Colonic mucosa (tissue), 4 donors: Measurements from ENCODE around the gene FGGY. TPM values are rescaled to one million over a fixed set of nuclear protein-coding genes. Genes with fewer than 3 reads are reported as not detected.
A peak's percentile ranks its signal among the peaks of the same experiment; 100 is the strongest.

Source experiments
- DNase-seq: peaks from one replicate; pipeline ENCODE4 v3.0.0-alpha.2; 2020
- H3K27ac ChIP-seq: fragments of 200-600 bp; one replicate; pipeline ENCODE4 v1.8.0; 2021
- H3K27me3 ChIP-seq: fragments of 200-600 bp; one replicate; pipeline ENCODE4 v1.8.0; 2021
- H3K36me3 ChIP-seq: fragments of 200-600 bp; one replicate; pipeline ENCODE4 v1.8.0; 2021
- H3K4me1 ChIP-seq: fragments of 200-600 bp; one replicate; pipeline ENCODE4 v1.8.0; 2021; ENCODE audit warnings: mild to moderate bottlenecking
- H3K4me3 ChIP-seq: fragments of 200-600 bp; one replicate; pipeline ENCODE4 v1.8.0; 2021
- H3K9ac ChIP-seq, 2 donors: one replicate each; pipeline ENCODE4 v1.7.0; 2013; ENCODE audit warnings: control low read depth in 2 of 2, low read depth in 2 of 2, low read length in 2 of 2
- H3K9me3 ChIP-seq: fragments of 200-600 bp; one replicate; pipeline ENCODE4 v1.8.0; 2021
- intact Hi-C: fragments of 100-400 bp; cut with DNase I; formaldehyde crosslinking; loops from one replicate; pipeline ENCODE4 v1.14.1; 2022
- total RNA-seq, 2 donors: library from RNA; stranded (reverse); fragmentation: NEBNext Ultra II Directional in 1 of 2; extraction: Animal tissue kit (Norgen Biotek cat#: 25700) in 1 of 2; gene quantifications; one replicate each; pipeline ENCODE4 v1.2.1, GENCODE V29; 2021
- TF ChIP-seq, protein P1 (sequence below): fragments of 200-600 bp; IDR thresholded peaks from one replicate; pipeline ENCODE4 v1.8.0; 2022; ENCODE audit warnings: antibody characterized with exemption, mild to moderate bottlenecking
- donor health status: healthy.
- donor health status: DM: no; HTN: no; CAD: no.
- donor health status: DM: no; HTN: no; CAD: no.

The FGGY gene
- total RNA-seq, 2 donors from 2014 or later: 12.5 to 19.5 TPM

GRCh38 chr1:59289570-59289969, 7.3 kb upstream of the FGGY start:
- intact Hi-C loops: loop anchor here (5.0 kb wide), 1 partner anchor 547 kb away; no protein-coding TSS in a partner anchor
- TF ChIP-seq, protein P1, sequence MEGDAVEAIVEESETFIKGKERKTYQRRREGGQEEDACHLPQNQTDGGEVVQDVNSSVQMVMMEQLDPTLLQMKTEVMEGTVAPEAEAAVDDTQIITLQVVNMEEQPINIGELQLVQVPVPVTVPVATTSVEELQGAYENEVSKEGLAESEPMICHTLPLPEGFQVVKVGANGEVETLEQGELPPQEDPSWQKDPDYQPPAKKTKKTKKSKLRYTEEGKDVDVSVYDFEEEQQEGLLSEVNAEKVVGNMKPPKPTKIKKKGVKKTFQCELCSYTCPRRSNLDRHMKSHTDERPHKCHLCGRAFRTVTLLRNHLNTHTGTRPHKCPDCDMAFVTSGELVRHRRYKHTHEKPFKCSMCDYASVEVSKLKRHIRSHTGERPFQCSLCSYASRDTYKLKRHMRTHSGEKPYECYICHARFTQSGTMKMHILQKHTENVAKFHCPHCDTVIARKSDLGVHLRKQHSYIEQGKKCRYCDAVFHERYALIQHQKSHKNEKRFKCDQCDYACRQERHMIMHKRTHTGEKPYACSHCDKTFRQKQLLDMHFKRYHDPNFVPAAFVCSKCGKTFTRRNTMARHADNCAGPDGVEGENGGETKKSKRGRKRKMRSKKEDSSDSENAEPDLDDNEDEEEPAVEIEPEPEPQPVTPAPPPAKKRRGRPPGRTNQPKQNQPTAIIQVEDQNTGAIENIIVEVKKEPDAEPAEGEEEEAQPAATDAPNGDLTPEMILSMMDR: no peak
- H3K27me3 ChIP-seq: no peaks in the 10 kb centered on the region
- H3K36me3 ChIP-seq: no peaks in the 10 kb centered on the region
- no peak overlapping the region for H3K4me3 ChIP-seq
- H3K4me1 ChIP-seq: no peaks in the 10 kb centered on the region
- no peak overlapping the region for H3K27ac ChIP-seq
- H3K9me3 ChIP-seq: no peaks in the 10 kb centered on the region
- DNase-seq: no peak
- no peak overlapping the region for H3K9ac ChIP-seq

- intact Hi-C loops: loop anchor here (5.0 to 10.0 kb wide), 2 partner anchors 404 to 508 kb away; partner anchors contain the start of gene JUN
- TF ChIP-seq, protein P1: peak; percentile 37
- Histone ChIP-seq H3K4me3 (no peak overlapping the region), H3K36me3 (no peaks in the 10 kb centered on the region), H3K9me3 (no peaks in the 10 kb centered on the region), H3K4me1 (no peaks in the 10 kb centered on the region), H3K9ac (no peak overlapping the region), H3K27ac (no peak overlapping the region), H3K27me3 (no peaks in the 10 kb centered on the region)
- peak; percentile 41 for DNase-seq
Observed at GRCh38 chr1:59290193-59290949, 6.5 kb upstream of the FGGY start.

GRCh38 chr1:59291561-59291960, 5.3 kb upstream of the FGGY start:
- intact Hi-C loops: loop anchor here (5.0 to 10.0 kb wide), 2 partner anchors 403 to 509 kb away; partner anchors contain the start of gene JUN
- no peak overlapping the region for H3K9ac ChIP-seq
- H3K27me3 ChIP-seq: no peaks in the 10 kb centered on the region
- H3K27ac ChIP-seq: no peak overlapping the region
- no peaks in the 10 kb centered on the region for H3K9me3 ChIP-seq
- H3K4me3 ChIP-seq: no peak overlapping the region
- no peak for DNase-seq
- TF ChIP-seq, protein P1: no peak
- no peaks in the 10 kb centered on the region for H3K36me3 ChIP-seq
- H3K4me1 ChIP-seq: no peaks in the 10 kb centered on the region

GRCh38 chr1:59292562-59292961, 4.3 kb upstream of the FGGY start:
- no peaks in the 10 kb centered on the region for H3K9me3 ChIP-seq
- TF ChIP-seq, protein P1: no peak
- no peak overlapping the region for H3K4me3 ChIP-seq
- H3K27ac ChIP-seq: peak overlapping the region; percentile 25
- H3K9ac ChIP-seq: no peak overlapping the region
- no peaks in the 10 kb centered on the region for H3K27me3 ChIP-seq
- DNase-seq: peak; percentile 40
- intact Hi-C loops: loop anchor here (5.0 to 10.0 kb wide), 2 partner anchors 402 to 510 kb away; partner anchors contain the start of gene JUN
- peaks cover under 1% of the 10 kb centered on the region for H3K4me1 ChIP-seq
- H3K36me3 ChIP-seq: no peaks in the 10 kb centered on the region

DNA sequence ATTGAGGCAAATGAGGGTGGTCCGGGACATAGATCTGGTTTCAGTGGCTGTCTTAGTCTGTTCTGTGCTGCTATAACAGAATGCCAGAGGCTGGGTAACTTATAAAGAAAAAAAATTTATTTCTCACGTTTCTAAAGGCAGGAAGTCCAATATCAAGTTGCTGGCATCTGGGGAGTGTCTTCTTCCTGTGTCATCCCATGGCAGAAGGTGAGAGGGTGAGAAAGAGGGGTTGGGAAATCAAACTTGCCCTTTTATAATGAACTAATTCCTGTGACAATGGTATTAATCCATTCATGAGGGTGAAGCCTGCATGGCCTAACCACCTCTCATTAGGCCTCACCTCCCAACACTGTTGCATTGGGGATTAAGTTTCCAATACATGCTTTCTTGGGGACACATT, 3.7 kb upstream of the FGGY start:
- Histone ChIP-seq H3K27ac (peak overlapping the region; percentile 25), H3K9ac (no peak overlapping the region), H3K27me3 (no peaks in the 10 kb centered on the region), H3K9me3 (no peaks in the 10 kb centered on the region), H3K36me3 (no peaks in the 10 kb centered on the region), H3K4me1 (peaks cover 6% of the 10 kb centered on the region), H3K4me3 (no peak overlapping the region)
- TF ChIP-seq, protein P1: no peak
- DNase-seq: no peak
- intact Hi-C loops: loop anchor here (5.0 to 10.0 kb wide), 2 partner anchors 402 to 511 kb away; partner anchors contain the start of gene JUN
